H9 (cell line): ENCODE data around the gene GLYATL2. TPM values are rescaled to one million over a fixed set of nuclear protein-coding genes. Genes with fewer than 3 reads are reported as not detected.

Source experiments
- DNase-seq: peaks from one replicate; pipeline ENCODE4 v3.0.0-alpha.2; 2017
- H2AFZ ChIP-seq: one replicate; pipeline ENCODE4 v1.6.1; 2013; ENCODE audit warnings: mild to moderate bottlenecking, low read length, control low read depth, moderate library complexity
- H2AK5ac ChIP-seq: 2 replicates; pipeline ENCODE4 v1.6.1; 2013; ENCODE audit warnings: low read length, control low read depth, mixed read lengths; ENCODE audit not compliant: insufficient read length
- H2BK120ac ChIP-seq: one replicate; pipeline ENCODE4 v1.6.1; 2013; ENCODE audit warnings: low read depth, mild to moderate bottlenecking, low read length, control low read depth, inconsistent platforms; ENCODE audit not compliant: poor library complexity, severe bottlenecking
- H2BK12ac ChIP-seq: 2 replicates; pipeline ENCODE4 v1.6.1; 2013; ENCODE audit warnings: low read length, control low read depth, mixed read lengths, low read depth; ENCODE audit not compliant: insufficient read length
- H2BK15ac ChIP-seq: 2 replicates; pipeline ENCODE4 v1.6.1; 2013; ENCODE audit warnings: low read depth, low read length, control low read depth
- H2BK20ac ChIP-seq: one replicate; pipeline ENCODE4 v1.6.1; 2013; ENCODE audit warnings: low read depth, mild to moderate bottlenecking, low read length, control low read depth, inconsistent platforms; ENCODE audit not compliant: poor library complexity, severe bottlenecking
- H2BK5ac ChIP-seq: 2 replicates; pipeline ENCODE4 v1.6.1; 2013; ENCODE audit warnings: low read length, control low read depth, mixed read lengths; ENCODE audit not compliant: insufficient read length
- H3K14ac ChIP-seq: 2 replicates; pipeline ENCODE4 v1.6.1; 2013; ENCODE audit warnings: low read length, control low read depth; ENCODE audit not compliant: insufficient read depth
- H3K18ac ChIP-seq: 2 replicates; pipeline ENCODE4 v1.6.1; 2013; ENCODE audit warnings: low read depth, mild to moderate bottlenecking, mixed read lengths, low read length, control low read depth; ENCODE audit not compliant: insufficient read length
- H3K23ac ChIP-seq: 2 replicates; pipeline ENCODE4 v1.6.1; 2013; ENCODE audit warnings: low read length, control low read depth, mixed read lengths, low read depth; ENCODE audit not compliant: insufficient read length
- H3K23me2 ChIP-seq: 2 replicates; pipeline ENCODE4 v1.6.1; 2013; ENCODE audit warnings: low read depth, mild to moderate bottlenecking, mixed read lengths, low read length, control low read depth; ENCODE audit not compliant: insufficient read length, poor library complexity, severe bottlenecking
- H3K27ac ChIP-seq: 2 replicates; pipeline ENCODE4 v1.5.1; 2013; ENCODE audit warnings: low read length, control low read depth, mixed read lengths, low read depth; ENCODE audit not compliant: insufficient read length
- H3K27me3 ChIP-seq: 2 replicates; pipeline ENCODE4 v1.6.1; 2013; ENCODE audit warnings: low read length, control low read depth, inconsistent platforms; ENCODE audit not compliant: insufficient read depth
- H3K4ac ChIP-seq: 2 replicates; pipeline ENCODE4 v1.6.1; 2013; ENCODE audit warnings: low read depth, mild to moderate bottlenecking, control low read depth, inconsistent platforms, low read length, moderate library complexity
- H3K4me1 ChIP-seq: 2 replicates; pipeline ENCODE4 v1.6.1; 2013; ENCODE audit warnings: low read length, control low read depth, inconsistent platforms; ENCODE audit not compliant: insufficient read depth
- H3K4me2 ChIP-seq: 2 replicates; pipeline ENCODE4 v1.6.1; 2013; ENCODE audit warnings: low read length, control low read depth, mixed read lengths; ENCODE audit not compliant: insufficient read length, insufficient read depth
- H3K56ac ChIP-seq: 2 replicates; pipeline ENCODE4 v1.6.1; 2013; ENCODE audit warnings: low read depth, mild to moderate bottlenecking, mixed read lengths, low read length, control low read depth; ENCODE audit not compliant: insufficient read length
- H3K79me1 ChIP-seq: 2 replicates; pipeline ENCODE4 v1.6.1; 2013; ENCODE audit warnings: low read depth, mild to moderate bottlenecking, moderate library complexity, low read length, control low read depth, inconsistent platforms; ENCODE audit not compliant: insufficient read depth, poor library complexity, severe bottlenecking
- H3K79me2 ChIP-seq: 2 replicates; pipeline ENCODE4 v1.6.1; 2013; ENCODE audit warnings: low read length, control low read depth, inconsistent platforms; ENCODE audit not compliant: insufficient read depth
- H3K9ac ChIP-seq: 2 replicates; pipeline ENCODE4 v1.6.1; 2013; ENCODE audit warnings: low read length, control low read depth, mixed read lengths; ENCODE audit not compliant: insufficient read length; ENCODE audit errors: extremely low read depth
- H3K9me3 ChIP-seq: one replicate; pipeline ENCODE4 v1.6.1; 2013; ENCODE audit warnings: low read depth, low read length, inconsistent platforms; ENCODE audit not compliant: control insufficient read depth
- H3T11ph ChIP-seq: one replicate; pipeline ENCODE4 v1.6.1; 2013; ENCODE audit warnings: mild to moderate bottlenecking, low read length, control low read depth, inconsistent platforms
- H4K20me1 ChIP-seq: one replicate; pipeline ENCODE4 v1.6.1; 2013; ENCODE audit not compliant: control insufficient read depth, insufficient read length, insufficient read depth
- H4K5ac ChIP-seq: 2 replicates; pipeline ENCODE4 v1.6.1; 2013; ENCODE audit warnings: low read depth, mild to moderate bottlenecking, mixed read lengths, low read length, control low read depth; ENCODE audit not compliant: insufficient read length
- H4K8ac ChIP-seq: replicated peaks from 2 replicates; pipeline ENCODE4 v1.6.1; 2013; ENCODE audit warnings: low read length, control low read depth, mixed read lengths, low read depth; ENCODE audit not compliant: insufficient read length
- H4K91ac ChIP-seq: 2 replicates; pipeline ENCODE4 v1.6.1; 2013; ENCODE audit warnings: low read depth, mild to moderate bottlenecking, moderate library complexity, mixed read lengths, low read length, control low read depth; ENCODE audit not compliant: insufficient read length
- H3K27ac Mint-ChIP-seq, 3 experiments: 2 replicates in 2 of 3; 3 replicates in 1 of 3; pipeline ENCODE4 v1.8.0; 2020 to 2021; ENCODE audit warnings: mixed read lengths in 3 of 3, mild to moderate bottlenecking in 1 of 3, moderate library complexity in 1 of 3
- H3K27me3 Mint-ChIP-seq: 2 replicates; pipeline ENCODE4 v1.8.0; 2021; ENCODE audit warnings: low read depth, mild to moderate bottlenecking, moderate library complexity, mixed read lengths
- H3K36me3 Mint-ChIP-seq, 3 experiments: 2 replicates in 2 of 3; 3 replicates in 1 of 3; pipeline ENCODE4 v1.8.0; 2020 to 2021; ENCODE audit warnings: low read depth in 3 of 3, mixed read lengths in 3 of 3; ENCODE audit not compliant: insufficient read depth in 1 of 3
- H3K4me1 Mint-ChIP-seq, 2 experiments: 2 replicates each; pipeline ENCODE4 v1.8.0; 2020; ENCODE audit warnings: mixed read lengths in 2 of 2
- H3K4me3 Mint-ChIP-seq, 2 experiments: 2 replicates in 1 of 2; 3 replicates in 1 of 2; pipeline ENCODE4 v1.8.0; 2020 to 2021; ENCODE audit warnings: mild to moderate bottlenecking in 2 of 2, mixed read lengths in 2 of 2, moderate library complexity in 1 of 2
- H3K9me3 Mint-ChIP-seq, 2 experiments: 2 replicates in 1 of 2; 3 replicates in 1 of 2; pipeline ENCODE4 v1.8.0; 2020; ENCODE audit warnings: mild to moderate bottlenecking in 2 of 2, mixed read lengths in 2 of 2, moderate library complexity in 1 of 2
- CTCF ChIP-seq: fragments of 200-600 bp; sonication (generic); conservative IDR thresholded peaks from 3 replicates; pipeline ENCODE4 v1.8.0; 2021; ENCODE audit warnings: antibody characterized with exemption, mild to moderate bottlenecking
- WGBS: extraction: QIAGEN DNeasy Blood & Tissue Kit; methylation state at CpG from one replicate; pipeline ENCODE4 v1.1.7; 2013; ENCODE audit warnings: missing lambda C conversion rate, low lambda C conversion rate, mixed read lengths; ENCODE audit not compliant: insufficient read length; ENCODE audit errors: extremely low coverage; 5-methylcytosine and 5-hydroxymethylcytosine counted together
- long read RNA-seq: library from polyadenylated mRNA; unstranded; transcript quantifications from one replicate; pipeline ENCODE4 v2.0.0, GENCODE V29; 2020
- total RNA-seq: library from RNA; stranded (reverse); gene quantifications from 2 replicates; pipeline ENCODE4 v1.2.1, GENCODE V29; 2021

The GLYATL2 gene
- not detected in 2 replicates for total RNA-seq
- long read RNA-seq, partial matches to known transcripts: 2 of 19 reads
- long read RNA-seq, other reads (novel, unspliced or antisense): 17 of 19 reads

GRCh38 chr11:58844361-58845005 is at the start of gene GLYATL2:
Gene GLYATL2, minus strand, starts transcription at chr11:58844704. Its CDS starts 5,092 bp downstream, at chr11:58839612.
- Histone ChIP-seq H3K27me3 (no peaks in the 10 kb centered on the region), H2BK12ac (no peak within 1 kb of the TSS), H3K9ac (no peak within 1 kb of the TSS), H4K20me1 (no peaks in the 10 kb centered on the region), H4K5ac (no peak within 1 kb of the TSS), H3T11ph (no peak within 1 kb of the TSS), H3K23ac (no peak within 1 kb of the TSS), H2BK15ac (no peak within 1 kb of the TSS), H3K23me2 (no peaks in the 10 kb centered on the region), H3K79me2 (no peaks in the 10 kb centered on the region), H2BK120ac (no peak within 1 kb of the TSS), H3K4ac (no peak within 1 kb of the TSS), H3K27ac (no peak within 1 kb of the TSS), H3K18ac (no peak within 1 kb of the TSS), H3K4me1 (no peaks in the 10 kb centered on the region), H2BK20ac (no peak within 1 kb of the TSS), H4K91ac (no peak within 1 kb of the TSS), H3K14ac (no peak within 1 kb of the TSS), H3K4me2 (no peak within 1 kb of the TSS), H2BK5ac (no peak within 1 kb of the TSS), H4K8ac (no peak within 1 kb of the TSS), H2AFZ (no peak within 1 kb of the TSS), H3K56ac (no peak within 1 kb of the TSS), H3K9me3 (peaks cover 19% of the 10 kb centered on the region), H2AK5ac (no peak within 1 kb of the TSS), H3K79me1 (no peaks in the 10 kb centered on the region)
- no peak for DNase-seq
- no CpG with 5 or more reads among the region's 3 CpGs for WGBS
- Mint-ChIP-seq H3K27me3 (no peaks in the 10 kb centered on the region; the same call in 1 of the 2 replicates), H3K9me3 (peaks cover 67 to 81% of the 10 kb centered on the region in 2 experiments), H3K4me3 (no peak within 1 kb of the TSS), H3K36me3 (peaks cover 0 to 14% (median 2%) of the 10 kb centered on the region in 3 experiments; a peak in 4 of 7 replicates), H3K4me1 (no peaks in the 10 kb centered on the region), H3K27ac (no peak within 1 kb of the TSS)
- no peak for TF ChIP-seq CTCF
